NCI-H1694 treated with DMSO at 0.1 percent for 48 hours (cell line): Measurements from ENCODE around the gene SECISBP2.

Experiments
- DNase-seq: peaks from one replicate; lab custom pipeline; 2025; lab: John Stamatoyannopoulos, UW

Gene SECISBP2

DNA sequence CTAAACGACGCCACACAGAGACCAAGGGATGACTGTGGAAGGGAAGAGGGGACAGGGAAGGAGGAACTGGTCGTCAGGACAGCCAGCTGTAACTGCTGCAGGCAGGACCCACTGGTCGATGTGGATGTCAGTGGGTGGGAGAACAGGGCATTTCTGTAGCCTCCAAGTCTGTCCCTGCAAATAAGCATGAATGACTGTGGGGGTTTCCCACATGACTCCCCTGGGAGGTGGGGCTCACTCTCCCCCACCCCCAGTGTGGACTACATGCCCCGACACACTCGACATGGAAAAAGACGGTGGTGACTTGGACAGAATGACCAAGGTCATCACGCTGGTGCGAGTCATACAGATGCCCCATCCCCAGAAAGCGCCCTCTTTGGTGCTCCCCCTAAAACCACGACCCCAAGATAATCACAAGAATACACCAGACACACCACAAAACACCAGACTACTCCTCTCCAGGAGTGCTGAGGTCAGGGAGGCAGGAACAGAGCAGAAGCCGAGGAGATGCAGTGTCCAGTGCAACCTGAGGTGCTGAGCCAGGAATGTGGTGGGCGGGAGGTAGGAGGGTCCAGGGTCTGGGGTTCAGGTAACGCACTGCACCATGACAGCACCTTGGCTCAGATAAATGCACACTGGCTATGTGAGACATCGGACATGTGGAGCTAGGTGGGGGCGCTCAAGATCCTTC is 64.9 kb downstream of the SECISBP2 start:
- DNase-seq, result no peak

- DNase-seq, result no peak
Observed at GRCh38 chr9:89383721-89384300, 65.5 kb downstream of the SECISBP2 start.

DNA sequence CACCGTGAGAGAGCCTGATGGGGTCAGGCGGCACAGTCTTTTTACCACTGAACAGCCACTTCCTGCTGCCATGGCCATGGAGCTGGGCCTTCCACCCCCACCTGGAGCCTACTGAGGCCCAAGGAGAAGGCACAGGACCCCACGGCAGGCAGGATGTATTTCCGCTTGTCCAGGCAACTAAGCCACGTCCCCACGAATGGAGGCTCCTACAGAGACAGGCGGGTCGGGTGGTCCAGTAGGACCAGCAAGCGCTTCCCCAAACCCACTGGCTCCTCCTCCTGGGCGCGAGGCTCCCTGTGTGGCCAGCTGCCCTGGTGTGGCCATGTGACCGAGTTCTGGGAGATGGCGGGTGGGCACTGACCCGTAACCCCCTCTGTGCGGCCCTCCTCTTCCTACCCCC is 66.5 kb downstream of the SECISBP2 start:
- DNase-seq, result no peak

GRCh38 chr9:89386206-89386605 is 67.9 kb downstream of the SECISBP2 start:
- no peak for DNase-seq

GRCh38 chr9:89386797-89387196 is 68.5 kb downstream of the SECISBP2 start:
- no peak for DNase-seq

DNA sequence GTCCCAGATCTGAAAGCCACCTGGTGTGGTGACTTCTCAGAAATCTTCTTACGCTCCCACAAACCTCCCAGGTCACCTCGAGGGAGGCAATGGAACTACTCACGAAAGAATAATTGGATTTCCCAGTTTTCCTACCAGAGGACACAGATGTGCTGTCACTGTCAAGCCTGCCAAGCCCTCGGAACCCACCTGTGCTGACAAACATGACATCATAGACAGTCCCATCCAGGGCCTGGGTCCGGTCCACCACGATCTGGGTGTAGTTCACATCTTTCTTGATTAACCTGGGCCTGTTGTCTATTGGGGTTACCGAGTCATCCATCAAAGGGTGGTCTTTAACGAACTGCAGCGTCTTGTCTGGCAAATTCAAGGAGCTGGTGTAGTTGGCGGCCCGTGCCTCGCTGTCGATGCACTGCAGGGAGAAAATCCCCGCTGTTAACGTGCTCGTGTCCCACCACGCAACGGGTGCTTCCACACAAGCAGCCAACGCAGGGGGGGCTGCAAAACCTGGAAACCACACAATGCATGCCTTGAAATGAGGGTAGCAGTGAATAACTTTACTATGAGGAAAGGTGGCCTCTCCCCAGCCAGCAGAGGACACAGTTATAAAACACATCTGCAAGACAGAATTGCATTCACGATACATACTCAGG is 69.0 kb downstream of the SECISBP2 start:
- DNase-seq, result no peak

DNA sequence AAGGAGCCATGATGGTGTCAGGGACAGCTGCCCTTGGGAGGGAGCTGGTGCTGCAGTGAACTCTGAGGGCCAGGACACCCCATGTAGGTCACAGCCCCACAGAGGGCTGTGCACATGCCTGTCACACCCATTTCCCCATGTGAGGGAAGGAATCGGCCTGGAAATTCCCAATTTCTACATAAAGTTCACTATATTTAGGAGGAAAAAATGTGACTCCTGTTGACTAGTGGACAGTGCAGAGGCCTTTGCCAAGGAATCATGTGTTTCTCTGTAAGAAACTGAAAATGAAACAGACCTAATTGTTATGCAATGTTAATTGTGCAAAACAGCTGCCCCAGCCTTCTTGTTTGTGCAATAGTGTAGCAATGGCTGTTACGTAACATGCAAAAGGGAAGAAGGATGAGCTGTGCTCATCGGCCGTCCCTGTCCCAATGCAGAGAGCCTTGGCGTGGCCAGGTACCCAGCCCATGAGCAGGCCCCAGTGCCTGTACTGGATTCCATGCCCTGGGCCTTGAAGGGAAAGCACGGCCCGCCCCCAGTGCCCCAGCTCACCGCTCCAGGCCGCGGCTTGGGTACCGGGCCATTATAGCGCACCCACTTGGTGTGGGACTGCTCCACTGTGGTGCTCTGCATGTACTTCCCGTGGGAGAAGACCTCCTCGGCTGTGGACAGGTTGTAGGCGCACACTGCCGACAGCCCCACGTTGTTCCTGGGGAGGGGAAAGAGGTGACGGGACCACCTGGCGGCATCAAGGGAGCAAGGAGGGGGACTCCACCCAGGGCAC is 70.0 kb downstream of the SECISBP2 start:
- no peak for DNase-seq

- DNase-seq, result no peak
Observed at GRCh38 chr9:89388868-89389177, 70.5 kb downstream of the SECISBP2 start.

DNA sequence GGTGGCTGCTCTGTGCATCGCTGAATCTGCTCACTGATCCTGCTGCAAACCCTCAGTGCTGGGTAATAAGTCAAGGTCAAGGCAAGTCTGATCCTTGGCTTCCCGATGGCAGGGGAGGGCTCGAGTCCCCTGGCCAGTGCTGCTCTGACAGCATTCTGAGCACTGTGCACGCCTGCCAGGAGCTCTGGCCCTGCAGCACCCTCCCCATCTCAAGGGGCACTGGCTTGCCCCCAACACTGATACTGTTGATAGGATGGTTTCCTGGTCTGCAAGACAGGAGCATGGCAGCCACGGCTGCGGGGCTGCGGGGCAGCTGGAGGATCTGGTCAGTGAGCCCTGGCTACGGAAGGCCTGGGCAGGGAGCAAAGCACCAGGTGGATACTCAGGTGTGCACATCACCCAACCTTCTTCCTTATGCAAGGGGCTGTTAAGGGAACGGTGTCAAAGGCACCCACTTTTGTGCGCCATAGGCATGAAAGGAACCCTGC is 71.8 kb downstream of the SECISBP2 start:
- no peak for DNase-seq

DNA sequence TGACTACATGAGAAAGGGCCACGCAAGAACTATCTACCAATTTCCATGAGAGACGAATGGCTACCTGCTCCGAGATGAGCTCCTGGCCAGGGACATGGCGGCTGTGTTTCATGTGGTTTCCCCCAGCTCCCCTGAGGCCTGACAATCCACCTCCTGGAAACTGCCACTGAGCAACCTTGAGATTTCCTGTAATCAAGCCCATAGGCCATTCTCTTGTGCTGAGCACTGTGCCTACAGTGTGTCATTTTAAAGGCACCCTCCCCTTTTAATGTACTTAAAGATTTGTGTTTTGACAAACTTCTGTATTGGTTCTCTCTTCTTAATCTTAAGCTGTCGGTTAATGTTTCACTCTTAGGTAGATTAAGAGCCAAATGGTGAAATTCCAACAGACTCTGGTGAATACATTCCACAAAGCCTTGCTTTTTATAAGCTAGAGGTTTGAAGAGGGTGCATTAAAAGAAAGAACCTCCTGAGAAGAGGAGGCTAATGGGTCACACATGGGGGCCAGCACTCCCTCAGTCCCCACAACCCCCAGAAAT is 72.3 kb downstream of the SECISBP2 start:
- no peak for DNase-seq

- DNase-seq, result no peak
Observed at GRCh38 chr9:89391585-89391984, 73.3 kb downstream of the SECISBP2 start.

DNA sequence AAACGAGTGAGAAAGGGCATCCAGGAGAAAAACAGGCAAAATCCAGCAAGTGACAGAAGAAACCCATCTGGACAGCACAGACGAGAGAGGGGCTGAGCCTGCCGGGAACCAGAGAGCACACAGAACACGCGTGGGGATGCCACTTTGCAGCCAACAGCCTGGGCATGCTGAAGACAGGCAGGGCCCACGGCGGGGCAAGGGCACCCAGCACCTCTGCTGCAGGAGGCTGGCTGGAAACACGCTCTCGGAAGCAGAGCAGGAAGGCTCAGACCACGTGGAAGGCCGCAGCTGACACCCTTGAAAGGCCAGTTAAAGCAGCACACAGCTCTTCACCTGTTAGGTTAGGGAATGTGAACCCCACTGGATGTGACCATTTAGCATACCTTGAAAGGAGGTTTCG is 76.1 kb downstream of the SECISBP2 start:
- no peak for DNase-seq

- no peak for DNase-seq
Observed at GRCh38 chr9:89395931-89396710, 77.8 kb downstream of the SECISBP2 start.

DNA sequence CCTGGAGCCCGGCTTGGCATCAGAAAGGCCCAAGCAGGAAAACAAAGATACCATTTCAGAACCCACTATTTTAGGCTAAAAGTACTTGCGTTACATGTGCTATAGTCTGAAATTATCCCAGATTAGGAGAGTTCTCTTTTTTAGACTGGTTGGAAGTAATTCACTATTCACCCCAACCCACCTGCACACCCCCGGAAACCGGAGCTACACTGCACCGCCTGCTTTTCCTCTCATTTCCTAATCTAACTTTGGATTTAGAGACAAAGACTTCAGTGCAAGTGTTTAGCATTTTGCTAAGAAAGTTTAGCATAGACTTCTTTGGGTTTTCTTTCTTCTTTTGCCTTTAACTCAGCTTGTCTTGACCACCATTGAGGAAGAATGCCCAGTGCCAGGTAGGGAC is 79.2 kb downstream of the SECISBP2 start:
- no peak for DNase-seq

GRCh38 chr9:89398621-89399020 is 80.3 kb downstream of the SECISBP2 start:
- no peak for DNase-seq

DNA sequence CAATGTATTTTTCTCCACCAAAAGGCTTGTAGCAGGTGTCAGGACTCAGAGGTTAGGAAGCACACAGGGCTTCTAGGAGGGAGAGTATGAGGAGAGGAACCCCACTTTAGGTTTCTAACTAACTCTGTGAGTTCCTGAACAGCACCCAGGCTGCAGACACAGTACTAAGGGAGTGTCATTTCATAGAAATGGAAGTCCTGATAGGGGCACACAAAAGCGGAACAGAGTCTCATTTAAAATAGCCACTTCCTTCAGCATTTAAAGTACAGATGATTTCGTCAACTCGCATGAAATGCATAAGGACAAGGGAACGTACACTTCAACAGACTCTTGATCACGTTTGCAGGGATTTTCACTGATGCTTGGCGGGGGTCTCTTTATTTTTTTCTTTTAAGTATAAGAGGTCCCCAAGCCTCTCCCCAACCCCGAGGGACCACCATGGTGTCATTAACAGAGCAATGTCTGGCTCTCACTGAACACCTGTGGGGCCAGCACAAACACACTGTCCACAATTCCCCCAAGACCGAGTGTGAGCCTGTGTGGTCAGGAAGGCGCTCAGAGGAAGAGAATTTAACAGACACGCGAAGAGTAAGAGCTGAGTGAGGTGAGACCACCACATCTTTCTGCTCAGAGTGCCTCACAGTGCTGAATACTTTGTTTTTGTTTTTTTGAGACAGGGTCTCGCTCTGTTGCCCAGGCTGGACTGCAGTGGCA is 82.3 kb downstream of the SECISBP2 start:
- no peak for DNase-seq

DNA sequence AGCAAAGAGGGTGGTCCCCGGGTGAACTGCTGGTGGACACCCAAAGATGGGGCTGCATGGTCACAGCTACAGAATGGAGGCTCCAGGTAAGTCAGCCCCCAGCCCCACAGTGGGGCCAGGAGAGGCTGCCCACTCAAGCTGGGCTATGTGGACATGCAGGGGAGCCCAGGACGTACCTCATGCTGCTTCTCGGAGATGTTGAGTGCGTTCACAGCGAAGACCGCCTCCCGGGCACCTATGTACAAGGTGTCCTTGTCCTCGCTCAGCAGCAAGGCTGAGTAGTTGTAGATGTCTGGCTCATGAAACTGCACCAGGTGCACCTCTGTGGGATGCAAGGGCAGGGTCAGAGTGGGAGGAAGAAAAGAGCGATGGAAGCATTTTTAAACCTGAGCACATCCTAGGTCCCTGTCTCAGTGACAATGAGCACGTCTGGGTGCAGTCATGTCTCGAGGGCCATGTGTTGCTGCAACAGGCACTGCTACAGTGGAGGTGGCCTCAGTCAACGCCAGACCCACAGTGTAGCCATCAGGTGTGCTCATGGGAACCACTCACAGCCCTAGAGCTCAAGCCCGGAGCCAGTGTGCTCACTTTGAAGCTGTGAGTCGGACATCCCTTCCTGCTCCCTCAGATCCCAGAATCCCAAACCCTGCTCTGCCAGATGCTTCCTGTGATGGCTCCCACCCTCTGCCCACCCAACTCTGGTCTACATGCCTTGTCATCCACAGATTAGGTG is 84.6 kb downstream of the SECISBP2 start:
- DNase-seq, result no peak

- DNase-seq, result no peak
Observed at GRCh38 chr9:89404074-89404473, 85.8 kb downstream of the SECISBP2 start.

DNA sequence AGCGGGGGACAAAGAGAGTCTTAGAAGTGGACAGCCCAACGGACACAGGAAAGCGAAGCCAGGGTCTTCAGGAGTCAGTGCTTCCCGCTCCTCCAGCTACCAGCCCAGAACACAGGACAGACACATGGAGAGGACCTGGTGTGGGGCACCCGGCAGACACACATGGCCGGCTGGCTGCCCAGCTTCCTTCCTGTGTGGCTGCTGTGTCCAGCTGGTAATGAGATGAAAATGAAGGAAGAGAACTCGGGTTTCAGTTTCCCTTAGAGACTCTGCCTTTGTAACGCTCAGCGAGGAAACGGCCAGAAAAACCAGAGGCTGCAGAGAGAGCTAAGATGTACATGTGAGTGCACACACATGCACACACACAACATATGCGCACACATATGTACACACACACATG is 87.5 kb downstream of the SECISBP2 start:
- no peak for DNase-seq

GRCh38 chr9:89407070-89407469 is 88.8 kb downstream of the SECISBP2 start:
- DNase-seq, result no peak
